ENCODE data around the gene DTNB.
"Not testable (repeated sequence)": the region's sequence is repeated elsewhere in the genome, so short reads cannot be mapped to it uniquely, and the experiment has no call there.

Gene DTNB

GRCh38 chr2:25446122-25446521, 227.3 kb downstream of the DTNB start:
- no peak for DNase-seq

GRCh38 chr2:25445464-25445863, 227.9 kb downstream of the DTNB start:
- DNase-seq: no peak

GRCh38 chr2:25444608-25445270, 228.6 kb downstream of the DTNB start:
- no peak for DNase-seq

- no peak for DNase-seq
These were observed 229.6 kb downstream of the DTNB start for GRCh38 chr2:25443766-25444165.

- no peak for DNase-seq
These were observed 232.0 kb downstream of the DTNB start for GRCh38 chr2:25441353-25441752.

GRCh38 chr2:25438793-25439192, 234.6 kb downstream of the DTNB start:
- DNase-seq: no peak

- DNase-seq: no peak
These were observed 235.3 kb downstream of the DTNB start for GRCh38 chr2:25437881-25438662.

GRCh38 chr2:25435421-25435820, 238.0 kb downstream of the DTNB start:
- no peak for DNase-seq

- no peak for DNase-seq
These were observed 241.8 kb downstream of the DTNB start for GRCh38 chr2:25431604-25432003.

- no peak for DNase-seq
These were observed 242.8 kb downstream of the DTNB start for GRCh38 chr2:25430556-25430955.

- no peak for DNase-seq
These were observed 247.1 kb downstream of the DTNB start for GRCh38 chr2:25426326-25426725.

- no peak for DNase-seq
These were observed 248.8 kb downstream of the DTNB start for GRCh38 chr2:25424426-25425028.

GRCh38 chr2:25421820-25422411, 251.5 kb downstream of the DTNB start:
- DNase-seq: no peak

GRCh38 chr2:25421289-25421688, 252.1 kb downstream of the DTNB start:
- no peak for DNase-seq

GRCh38 chr2:25420820-25421237, 252.5 kb downstream of the DTNB start:
- no peak for DNase-seq

- no peak for DNase-seq
These were observed 253.6 kb downstream of the DTNB start for GRCh38 chr2:25419678-25420242.

- DNase-seq: no peak
These were observed 254.3 kb downstream of the DTNB start for GRCh38 chr2:25418944-25419677.

- DNase-seq: no peak
These were observed 255.5 kb downstream of the DTNB start for GRCh38 chr2:25417715-25418369.

GRCh38 chr2:25416674-25417073, 256.7 kb downstream of the DTNB start:
- no peak for DNase-seq

GRCh38 chr2:25414781-25415180, 258.6 kb downstream of the DTNB start:
- no peak for DNase-seq

- not testable (repeated sequence) for DNase-seq
These were observed 260.0 kb downstream of the DTNB start for GRCh38 chr2:25413409-25413808.

GRCh38 chr2:25411753-25412152, 261.6 kb downstream of the DTNB start:
- no peak for DNase-seq
